HTR-8/SVneo (cell line): Measurements from ENCODE around the gene CEP192.
"Not testable (repeated sequence)": the region's sequence is repeated elsewhere in the genome, so short reads cannot be mapped to it uniquely, and the experiment has no call there.

Source experiments
- DNase-seq: peaks from one replicate; pipeline ENCODE4 v3.0.0; 2011; ENCODE audit warnings: low spot score, mixed read lengths; ENCODE audit not compliant: insufficient read length
- FAIRE-seq: peaks from 2 replicates; lab custom pipeline; 2011; peaks lifted over from hg19 to GRCh38; lab: Jason Lieb, UNC

The CEP192 gene, protein sequence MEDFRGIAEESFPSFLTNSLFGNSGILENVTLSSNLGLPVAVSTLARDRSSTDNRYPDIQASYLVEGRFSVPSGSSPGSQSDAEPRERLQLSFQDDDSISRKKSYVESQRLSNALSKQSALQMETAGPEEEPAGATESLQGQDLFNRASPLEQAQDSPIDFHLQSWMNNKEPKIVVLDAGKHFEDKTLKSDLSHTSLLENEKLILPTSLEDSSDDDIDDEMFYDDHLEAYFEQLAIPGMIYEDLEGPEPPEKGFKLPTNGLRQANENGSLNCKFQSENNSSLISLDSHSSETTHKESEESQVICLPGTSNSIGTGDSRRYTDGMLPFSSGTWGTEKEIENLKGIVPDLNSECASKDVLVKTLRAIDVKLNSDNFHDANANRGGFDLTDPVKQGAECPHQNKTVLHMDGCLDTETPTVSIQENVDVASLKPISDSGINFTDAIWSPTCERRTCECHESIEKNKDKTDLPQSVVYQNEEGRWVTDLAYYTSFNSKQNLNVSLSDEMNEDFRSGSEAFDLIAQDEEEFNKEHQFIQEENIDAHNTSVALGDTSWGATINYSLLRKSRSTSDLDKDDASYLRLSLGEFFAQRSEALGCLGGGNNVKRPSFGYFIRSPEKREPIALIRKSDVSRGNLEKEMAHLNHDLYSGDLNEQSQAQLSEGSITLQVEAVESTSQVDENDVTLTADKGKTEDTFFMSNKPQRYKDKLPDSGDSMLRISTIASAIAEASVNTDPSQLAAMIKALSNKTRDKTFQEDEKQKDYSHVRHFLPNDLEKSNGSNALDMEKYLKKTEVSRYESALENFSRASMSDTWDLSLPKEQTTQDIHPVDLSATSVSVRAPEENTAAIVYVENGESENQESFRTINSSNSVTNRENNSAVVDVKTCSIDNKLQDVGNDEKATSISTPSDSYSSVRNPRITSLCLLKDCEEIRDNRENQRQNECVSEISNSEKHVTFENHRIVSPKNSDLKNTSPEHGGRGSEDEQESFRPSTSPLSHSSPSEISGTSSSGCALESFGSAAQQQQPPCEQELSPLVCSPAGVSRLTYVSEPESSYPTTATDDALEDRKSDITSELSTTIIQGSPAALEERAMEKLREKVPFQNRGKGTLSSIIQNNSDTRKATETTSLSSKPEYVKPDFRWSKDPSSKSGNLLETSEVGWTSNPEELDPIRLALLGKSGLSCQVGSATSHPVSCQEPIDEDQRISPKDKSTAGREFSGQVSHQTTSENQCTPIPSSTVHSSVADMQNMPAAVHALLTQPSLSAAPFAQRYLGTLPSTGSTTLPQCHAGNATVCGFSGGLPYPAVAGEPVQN (N-terminal part only)

GRCh38 chr18:12990967-12991820, at the start of gene CEP192:
TSS of gene CEP192 (plus strand) at chr18:12991362. CDS start at chr18:12999425, 8,063 bp downstream.
- DNase-seq (peak; percentile 93), FAIRE-seq (peak; percentile 87)

GRCh38 chr18:12943215-12943614, 47.9 kb upstream of the CEP192 start:
- no peak for DNase-seq
- FAIRE-seq: no peak

- FAIRE-seq (no peak), DNase-seq (no peak)
Measured at GRCh38 chr18:12944709-12945108, 46.5 kb upstream of the CEP192 start.

- DNase-seq (peak; percentile 48), FAIRE-seq (no peak)
Measured at GRCh38 chr18:12946549-12947284, 44.4 kb upstream of the CEP192 start.

- no peak for FAIRE-seq
- DNase-seq: peak; percentile 90
Measured at GRCh38 chr18:12947285-12948049, 43.7 kb upstream of the CEP192 start, which contains the start of gene SEH1L. TSS of gene SEH1L (plus strand) at chr18:12948011. CDS start at chr18:12948122, 111 bp downstream.

GRCh38 chr18:12948050-12948804, 42.9 kb upstream of the CEP192 start:
- FAIRE-seq: peak; percentile 80
- DNase-seq: peak; percentile 82

GRCh38 chr18:12958478-12958877, 32.7 kb upstream of the CEP192 start:
- DNase-seq: no peak
- no peak for FAIRE-seq

DNA sequence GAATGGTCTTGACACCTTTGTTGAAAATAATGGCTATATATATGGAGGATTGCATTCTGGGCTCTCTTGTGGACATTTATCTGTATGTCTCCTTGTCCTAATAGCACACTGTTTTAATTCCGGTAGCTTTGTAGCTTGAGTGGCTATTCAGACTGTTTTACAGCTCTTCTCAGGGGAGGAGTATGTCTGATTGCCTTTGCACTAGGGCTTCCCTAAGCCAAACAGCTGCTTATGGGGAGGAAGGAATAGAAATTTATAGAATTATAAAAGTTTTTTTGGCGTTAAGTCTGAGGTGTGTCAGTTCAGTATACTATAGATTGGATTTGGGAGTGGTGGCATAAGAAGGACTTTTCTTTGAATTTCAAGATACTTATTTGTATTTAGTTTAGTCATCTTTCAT, 30.8 kb upstream of the CEP192 start:
- DNase-seq: no peak
- FAIRE-seq: no peak

- FAIRE-seq: no peak
- DNase-seq: no peak
Measured at GRCh38 chr18:12960853-12961397, 30.2 kb upstream of the CEP192 start.

DNA sequence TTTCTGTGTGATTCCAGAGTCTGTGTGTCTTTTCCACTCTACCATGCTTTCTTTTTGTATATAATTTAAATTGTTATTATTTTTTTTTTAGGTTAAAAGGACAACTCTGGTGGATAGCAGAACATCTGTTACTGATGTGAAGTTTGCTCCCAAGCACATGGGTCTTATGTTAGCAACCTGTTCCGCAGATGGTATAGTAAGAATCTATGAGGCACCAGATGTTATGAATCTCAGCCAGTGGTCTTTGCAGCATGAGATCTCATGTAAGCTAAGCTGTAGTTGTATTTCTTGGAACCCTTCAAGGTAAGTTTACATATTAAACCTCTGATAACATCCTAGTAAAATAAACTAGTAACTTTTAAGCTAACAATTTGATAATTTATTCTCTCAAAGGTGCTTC, 28.1 kb upstream of the CEP192 start:
- DNase-seq (no peak), FAIRE-seq (no peak)

- DNase-seq (no peak), FAIRE-seq (no peak)
Measured at GRCh38 chr18:12968115-12968514, 23.0 kb upstream of the CEP192 start.

GRCh38 chr18:12968619-12969018, 22.5 kb upstream of the CEP192 start:
- DNase-seq (no peak), FAIRE-seq (no peak)

DNA sequence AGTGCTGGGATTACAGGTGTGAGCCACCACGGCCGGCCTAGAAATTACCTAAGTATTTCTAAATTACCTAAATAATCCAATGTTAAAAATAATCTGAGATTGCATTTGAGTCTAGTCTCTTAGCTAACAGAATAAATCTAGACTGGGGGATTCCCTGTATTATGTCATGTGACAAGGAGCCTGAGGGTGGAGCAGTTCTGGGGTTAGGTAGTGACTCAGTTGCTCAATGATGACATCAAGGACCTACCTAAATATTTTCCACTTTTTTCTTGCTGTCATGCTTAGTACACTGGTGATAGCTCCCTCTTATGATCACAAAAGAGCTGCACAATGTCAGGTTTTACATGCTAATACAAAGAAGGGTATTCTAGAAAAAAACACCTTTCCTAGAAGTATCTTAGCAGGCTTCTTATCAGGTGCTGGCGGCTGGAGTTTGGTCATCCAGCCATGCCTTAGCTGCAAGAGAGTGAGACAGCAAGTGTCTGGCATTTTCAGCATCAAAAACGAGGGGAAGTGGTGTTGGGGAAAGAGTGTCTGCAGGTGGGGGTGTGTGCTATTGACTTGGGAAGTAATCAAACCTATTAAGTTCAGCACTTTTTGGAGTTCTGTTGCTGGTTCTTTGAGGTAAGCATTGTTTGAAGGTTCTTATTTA, 17.5 kb upstream of the CEP192 start:
- FAIRE-seq: no peak
- DNase-seq: no peak

GRCh38 chr18:12975488-12975887, 15.7 kb upstream of the CEP192 start:
- DNase-seq: no peak
- FAIRE-seq: no peak

- no peak for DNase-seq
- FAIRE-seq: no peak
Measured at GRCh38 chr18:12976305-12976704, 14.9 kb upstream of the CEP192 start.

- FAIRE-seq, DNase-seq: not testable (repeated sequence)
Measured at GRCh38 chr18:12980065-12980464, 11.1 kb upstream of the CEP192 start.
